ENCODE measurements around the gene EPHB3.

DNA sequence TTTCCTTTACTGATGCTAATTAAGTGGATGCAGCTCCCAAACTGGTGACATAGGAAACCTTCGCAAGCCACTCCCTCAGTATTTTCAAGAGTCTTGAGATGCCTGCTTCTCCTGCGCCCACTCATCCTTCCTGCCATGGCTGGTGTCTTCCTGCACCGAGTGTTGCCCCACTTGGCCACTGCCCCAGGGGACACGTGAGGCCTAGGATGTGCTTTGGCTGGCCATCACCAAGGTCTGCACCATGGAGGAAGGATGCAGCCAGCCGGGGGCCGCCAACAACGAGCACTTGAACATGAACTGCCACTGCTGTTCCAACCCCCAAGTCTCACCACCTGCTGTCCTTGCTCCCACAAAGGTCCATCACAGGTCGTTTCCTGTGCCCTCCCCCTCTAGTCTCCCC lies 34.1 kb downstream of the EPHB3 start:
- TF ChIP-seq, protein P1, sequence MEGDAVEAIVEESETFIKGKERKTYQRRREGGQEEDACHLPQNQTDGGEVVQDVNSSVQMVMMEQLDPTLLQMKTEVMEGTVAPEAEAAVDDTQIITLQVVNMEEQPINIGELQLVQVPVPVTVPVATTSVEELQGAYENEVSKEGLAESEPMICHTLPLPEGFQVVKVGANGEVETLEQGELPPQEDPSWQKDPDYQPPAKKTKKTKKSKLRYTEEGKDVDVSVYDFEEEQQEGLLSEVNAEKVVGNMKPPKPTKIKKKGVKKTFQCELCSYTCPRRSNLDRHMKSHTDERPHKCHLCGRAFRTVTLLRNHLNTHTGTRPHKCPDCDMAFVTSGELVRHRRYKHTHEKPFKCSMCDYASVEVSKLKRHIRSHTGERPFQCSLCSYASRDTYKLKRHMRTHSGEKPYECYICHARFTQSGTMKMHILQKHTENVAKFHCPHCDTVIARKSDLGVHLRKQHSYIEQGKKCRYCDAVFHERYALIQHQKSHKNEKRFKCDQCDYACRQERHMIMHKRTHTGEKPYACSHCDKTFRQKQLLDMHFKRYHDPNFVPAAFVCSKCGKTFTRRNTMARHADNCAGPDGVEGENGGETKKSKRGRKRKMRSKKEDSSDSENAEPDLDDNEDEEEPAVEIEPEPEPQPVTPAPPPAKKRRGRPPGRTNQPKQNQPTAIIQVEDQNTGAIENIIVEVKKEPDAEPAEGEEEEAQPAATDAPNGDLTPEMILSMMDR (IDR thresholded peaks at IDR 0.05): no peak
- no peak for TF ChIP-seq ZFX (IDR thresholded peaks at IDR 0.05; ENCODE audit: borderline replicate concordance)

All from 22Rv1 (cell line).